ENCODE results near the gene SC5D.

GRCh38 chr11:121282886-121283502 is 9.6 kb upstream of the SC5D start:
- TF ChIP-seq, protein P1, sequence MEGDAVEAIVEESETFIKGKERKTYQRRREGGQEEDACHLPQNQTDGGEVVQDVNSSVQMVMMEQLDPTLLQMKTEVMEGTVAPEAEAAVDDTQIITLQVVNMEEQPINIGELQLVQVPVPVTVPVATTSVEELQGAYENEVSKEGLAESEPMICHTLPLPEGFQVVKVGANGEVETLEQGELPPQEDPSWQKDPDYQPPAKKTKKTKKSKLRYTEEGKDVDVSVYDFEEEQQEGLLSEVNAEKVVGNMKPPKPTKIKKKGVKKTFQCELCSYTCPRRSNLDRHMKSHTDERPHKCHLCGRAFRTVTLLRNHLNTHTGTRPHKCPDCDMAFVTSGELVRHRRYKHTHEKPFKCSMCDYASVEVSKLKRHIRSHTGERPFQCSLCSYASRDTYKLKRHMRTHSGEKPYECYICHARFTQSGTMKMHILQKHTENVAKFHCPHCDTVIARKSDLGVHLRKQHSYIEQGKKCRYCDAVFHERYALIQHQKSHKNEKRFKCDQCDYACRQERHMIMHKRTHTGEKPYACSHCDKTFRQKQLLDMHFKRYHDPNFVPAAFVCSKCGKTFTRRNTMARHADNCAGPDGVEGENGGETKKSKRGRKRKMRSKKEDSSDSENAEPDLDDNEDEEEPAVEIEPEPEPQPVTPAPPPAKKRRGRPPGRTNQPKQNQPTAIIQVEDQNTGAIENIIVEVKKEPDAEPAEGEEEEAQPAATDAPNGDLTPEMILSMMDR (conservative IDR thresholded peaks at IDR 0.05; ENCODE audit: low read depth, low read length): no peak
- TF ChIP-seq POLR2A (IDR thresholded peaks at IDR 0.05; ENCODE audit: low read depth, low read length): no peak
- TF ChIP-seq MAFK (IDR thresholded peaks at IDR 0.05; ENCODE audit: low read depth, low read length): no peak
- no peak for TF ChIP-seq SMC3 (IDR thresholded peaks at IDR 0.05; ENCODE audit: low read depth, low read length)
- TF ChIP-seq, protein P2, sequence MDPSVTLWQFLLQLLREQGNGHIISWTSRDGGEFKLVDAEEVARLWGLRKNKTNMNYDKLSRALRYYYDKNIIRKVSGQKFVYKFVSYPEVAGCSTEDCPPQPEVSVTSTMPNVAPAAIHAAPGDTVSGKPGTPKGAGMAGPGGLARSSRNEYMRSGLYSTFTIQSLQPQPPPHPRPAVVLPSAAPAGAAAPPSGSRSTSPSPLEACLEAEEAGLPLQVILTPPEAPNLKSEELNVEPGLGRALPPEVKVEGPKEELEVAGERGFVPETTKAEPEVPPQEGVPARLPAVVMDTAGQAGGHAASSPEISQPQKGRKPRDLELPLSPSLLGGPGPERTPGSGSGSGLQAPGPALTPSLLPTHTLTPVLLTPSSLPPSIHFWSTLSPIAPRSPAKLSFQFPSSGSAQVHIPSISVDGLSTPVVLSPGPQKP (IDR thresholded peaks at IDR 0.05; ENCODE audit: borderline replicate concordance, low read depth, low read length): no peak
- TF ChIP-seq BHLHE40 (IDR thresholded peaks at IDR 0.05; ENCODE audit: low read depth, low read length): no peak
- TF ChIP-seq RAD21 (IDR thresholded peaks at IDR 0.05; ENCODE audit: low read length): no peak
